Thymus (tissue), 11 donors: ENCODE measurements around the gene NXT1. TPM values are rescaled to one million over a fixed set of nuclear protein-coding genes. Genes with fewer than 3 reads are reported as not detected.

Experiments
- DNase-seq, 9 donors: peaks; one replicate each; pipeline ENCODE4 v3.0.0-alpha.2; 2013; ENCODE audit warnings: low spot score in 9 of 9, low read depth in 6 of 9, missing footprints in 1 of 9
- H3K27ac ChIP-seq, 2 donors: one replicate each; pipeline ENCODE4 v1.5.1; 2013; ENCODE audit warnings: control low read depth in 1 of 2, low read depth in 1 of 2, low read length in 1 of 2, mild to moderate bottlenecking in 1 of 2, moderate library complexity in 1 of 2
- H3K27me3 ChIP-seq, 2 donors: one replicate each; pipeline ENCODE4 v1.5.1; 2013; ENCODE audit warnings: low read length in 1 of 2; ENCODE audit not compliant: control insufficient read depth in 2 of 2, insufficient read depth in 1 of 2
- H3K36me3 ChIP-seq, 2 donors: one replicate each; pipeline ENCODE4 v1.5.1; 2013; ENCODE audit warnings: low read length in 1 of 2, mild to moderate bottlenecking in 1 of 2, moderate library complexity in 1 of 2; ENCODE audit not compliant: control insufficient read depth in 2 of 2, insufficient read depth in 2 of 2
- H3K4me1 ChIP-seq, 2 donors: one replicate each; pipeline ENCODE4 v1.5.1; 2013; ENCODE audit warnings: low read length in 2 of 2; ENCODE audit not compliant: control insufficient read depth in 2 of 2, insufficient read depth in 2 of 2
- H3K4me3 ChIP-seq, 2 donors: one replicate each; pipeline ENCODE4 v1.5.1; 2013; ENCODE audit warnings: low read length in 2 of 2, control low read depth in 1 of 2, mild to moderate bottlenecking in 1 of 2
- H3K9me3 ChIP-seq, 2 donors: one replicate each; pipeline ENCODE4 v1.5.1; 2013; ENCODE audit warnings: low read length in 1 of 2, mild to moderate bottlenecking in 1 of 2; ENCODE audit not compliant: control insufficient read depth in 2 of 2, insufficient read depth in 1 of 2
- WGBS: extraction: QIAGEN DNeasy Blood & Tissue Kit; methylation state at CpG from one replicate; pipeline ENCODE4 v1.1.7; 2013; 5-methylcytosine and 5-hydroxymethylcytosine counted together
- polyA plus RNA-seq: library from polyadenylated mRNA; stranded (reverse); fragments of 200-250 nt; gene quantifications from one replicate; pipeline ENCODE4 v1.2.3, GENCODE V29; 2013
- total RNA-seq: library from RNA; stranded (reverse); fragments of 120-200 nt; gene quantifications from one replicate; pipeline ENCODE4 v1.2.4, GENCODE V29; 2013
- donor health status: healthy.

The NXT1 gene
- total and polyA plus RNA-seq, 2 donors = 22.6 to 33.3 TPM

- Histone ChIP-seq H3K4me3 (no peak overlapping the region), H3K27ac (no peak overlapping the region), H3K27me3 (no peaks in the 10 kb centered on the region), H3K9me3 (no peaks in the 10 kb centered on the region), H3K4me1 (no peaks in the 10 kb centered on the region), H3K36me3 (peaks cover 0 to 3% of the 10 kb centered on the region in 2 donors)
- DNase-seq = no peak
- 96% methylated on average over 5 of the region's 5 CpGs for WGBS
Measured at GRCh38 chr20:23403751-23404150, 53.2 kb downstream of the NXT1 start.

- Histone ChIP-seq H3K9me3 (no peaks in the 10 kb centered on the region), H3K36me3 (peaks cover 0 to 3% of the 10 kb centered on the region in 2 donors), H3K27me3 (no peaks in the 10 kb centered on the region), H3K4me1 (no peaks in the 10 kb centered on the region), H3K4me3 (no peak overlapping the region), H3K27ac (no peak overlapping the region)
- no peak for DNase-seq
- 92% methylated on average over 3 of the region's 3 CpGs for WGBS
Measured at GRCh38 chr20:23404196-23404595, 53.6 kb downstream of the NXT1 start.

Other genes with a start within 250 kb of the NXT1 start
- gene GZF1, start 11.4 kb downstream of the NXT1 start, total RNA-seq = 10.6 TPM
- 8.5 TPM for gene GZF1, start 11.4 kb downstream of the NXT1 start, polyA plus RNA-seq
- gene NAPB, start 70.7 kb downstream of the NXT1 start, total RNA-seq = 7.6 TPM
- 8.8 TPM for gene NAPB, start 70.7 kb downstream of the NXT1 start, polyA plus RNA-seq
- gene CSTL1, start 88.9 kb downstream of the NXT1 start, total RNA-seq = not detected
- 0.11 TPM for gene CSTL1, start 88.9 kb downstream of the NXT1 start, polyA plus RNA-seq
- 0.33 TPM for gene CST11, start 102.1 kb downstream of the NXT1 start, total RNA-seq
- gene CST11, start 102.1 kb downstream of the NXT1 start, polyA plus RNA-seq = 0.32 TPM
- not detected for gene CST8, start 140.3 kb downstream of the NXT1 start, total RNA-seq
- gene CST8, start 140.3 kb downstream of the NXT1 start, polyA plus RNA-seq = not detected
- not detected for gene CST9L, start 217.7 kb downstream of the NXT1 start, total RNA-seq
- 0.09 TPM for gene CST9L, start 217.7 kb downstream of the NXT1 start, polyA plus RNA-seq